ENCODE data around the gene ZFAND3.

DNA sequence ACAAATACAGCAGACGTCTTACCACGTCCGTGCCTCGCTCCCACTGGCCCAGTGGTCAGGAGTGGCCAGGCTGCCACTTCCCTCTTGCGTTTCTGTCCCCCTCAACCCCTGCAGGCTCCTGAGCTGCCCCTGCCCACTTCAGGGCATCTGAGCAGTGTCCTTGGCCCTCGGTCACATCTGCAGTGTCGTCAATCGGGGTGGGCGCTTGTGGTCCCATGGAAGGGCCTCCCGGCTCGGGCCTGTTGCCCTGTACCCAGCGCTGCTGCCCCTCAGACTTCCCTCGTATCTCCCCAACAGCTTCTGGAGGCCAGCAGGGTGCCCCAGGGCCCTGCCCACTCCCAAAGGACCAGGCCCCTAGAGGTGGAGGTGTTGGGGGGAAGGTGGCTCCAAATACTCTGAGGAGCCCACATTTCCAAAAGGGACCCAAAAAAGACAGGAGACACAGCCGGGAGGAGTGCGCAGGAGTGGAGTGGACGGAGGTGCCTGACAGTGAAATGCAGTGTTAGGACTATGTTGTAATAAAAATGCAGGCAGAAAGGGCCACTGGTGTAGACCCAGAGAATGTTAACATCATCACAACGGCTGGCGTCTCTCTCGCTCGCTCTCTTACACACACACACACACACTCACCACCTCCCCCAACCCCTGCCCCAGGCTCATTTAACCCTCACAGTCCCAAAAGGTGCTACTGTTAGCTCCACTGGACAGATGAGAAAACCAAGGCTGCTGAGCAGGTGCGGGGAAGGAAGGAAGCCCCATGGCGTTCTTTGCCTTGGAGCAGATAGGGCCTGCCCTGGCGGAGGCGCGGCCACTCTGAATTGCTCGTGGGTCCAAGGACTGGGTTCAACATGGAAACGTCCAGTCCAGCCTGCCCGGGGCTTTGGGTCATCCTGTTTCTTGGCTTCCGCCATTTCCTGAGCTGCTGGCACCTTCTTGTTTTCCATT lies 343.9 kb downstream of the ZFAND3 start:
- TF ChIP-seq, protein P1, sequence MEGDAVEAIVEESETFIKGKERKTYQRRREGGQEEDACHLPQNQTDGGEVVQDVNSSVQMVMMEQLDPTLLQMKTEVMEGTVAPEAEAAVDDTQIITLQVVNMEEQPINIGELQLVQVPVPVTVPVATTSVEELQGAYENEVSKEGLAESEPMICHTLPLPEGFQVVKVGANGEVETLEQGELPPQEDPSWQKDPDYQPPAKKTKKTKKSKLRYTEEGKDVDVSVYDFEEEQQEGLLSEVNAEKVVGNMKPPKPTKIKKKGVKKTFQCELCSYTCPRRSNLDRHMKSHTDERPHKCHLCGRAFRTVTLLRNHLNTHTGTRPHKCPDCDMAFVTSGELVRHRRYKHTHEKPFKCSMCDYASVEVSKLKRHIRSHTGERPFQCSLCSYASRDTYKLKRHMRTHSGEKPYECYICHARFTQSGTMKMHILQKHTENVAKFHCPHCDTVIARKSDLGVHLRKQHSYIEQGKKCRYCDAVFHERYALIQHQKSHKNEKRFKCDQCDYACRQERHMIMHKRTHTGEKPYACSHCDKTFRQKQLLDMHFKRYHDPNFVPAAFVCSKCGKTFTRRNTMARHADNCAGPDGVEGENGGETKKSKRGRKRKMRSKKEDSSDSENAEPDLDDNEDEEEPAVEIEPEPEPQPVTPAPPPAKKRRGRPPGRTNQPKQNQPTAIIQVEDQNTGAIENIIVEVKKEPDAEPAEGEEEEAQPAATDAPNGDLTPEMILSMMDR (IDR thresholded peaks at IDR 0.05; ENCODE audit: borderline replicate concordance, extremely low read depth, low read length, poor library complexity, severe bottlenecking) = no peak
- no peak for TF ChIP-seq EZH2 (IDR thresholded peaks at IDR 0.05; ENCODE audit: borderline replicate concordance, low read depth, low read length, severe bottlenecking)
